ENCODE measurements around the gene PTK7.

PTK7 gene

DNA sequence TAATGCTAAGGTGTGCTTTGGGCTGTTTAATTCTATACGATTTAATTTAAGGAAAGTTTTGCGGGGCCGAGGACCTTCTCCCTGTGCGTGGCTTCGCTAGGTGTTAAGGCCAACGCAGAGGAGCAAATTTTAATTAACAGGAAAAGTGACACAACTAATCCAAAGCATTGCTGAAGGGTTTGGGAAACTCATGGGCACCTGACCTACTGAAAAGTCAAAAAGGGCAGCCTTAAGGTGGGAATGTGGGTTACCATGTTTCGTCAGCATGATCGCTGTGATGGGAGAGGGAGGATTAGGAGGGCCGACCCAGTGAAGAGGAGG, 105.5 kb downstream of the PTK7 start:
- DNase-seq = no peak

- peak; percentile 93 for DNase-seq
Observed at GRCh38 chr6:43181942-43182860, 106.1 kb downstream of the PTK7 start, which contains the start of gene CUL9. CUL9 (plus strand) TSS chr6:43182196; CDS start chr6:43184311, 2,115 bp downstream.

GRCh38 chr6:43183441-43183840, 107.3 kb downstream of the PTK7 start:
- DNase-seq = no peak

DNA sequence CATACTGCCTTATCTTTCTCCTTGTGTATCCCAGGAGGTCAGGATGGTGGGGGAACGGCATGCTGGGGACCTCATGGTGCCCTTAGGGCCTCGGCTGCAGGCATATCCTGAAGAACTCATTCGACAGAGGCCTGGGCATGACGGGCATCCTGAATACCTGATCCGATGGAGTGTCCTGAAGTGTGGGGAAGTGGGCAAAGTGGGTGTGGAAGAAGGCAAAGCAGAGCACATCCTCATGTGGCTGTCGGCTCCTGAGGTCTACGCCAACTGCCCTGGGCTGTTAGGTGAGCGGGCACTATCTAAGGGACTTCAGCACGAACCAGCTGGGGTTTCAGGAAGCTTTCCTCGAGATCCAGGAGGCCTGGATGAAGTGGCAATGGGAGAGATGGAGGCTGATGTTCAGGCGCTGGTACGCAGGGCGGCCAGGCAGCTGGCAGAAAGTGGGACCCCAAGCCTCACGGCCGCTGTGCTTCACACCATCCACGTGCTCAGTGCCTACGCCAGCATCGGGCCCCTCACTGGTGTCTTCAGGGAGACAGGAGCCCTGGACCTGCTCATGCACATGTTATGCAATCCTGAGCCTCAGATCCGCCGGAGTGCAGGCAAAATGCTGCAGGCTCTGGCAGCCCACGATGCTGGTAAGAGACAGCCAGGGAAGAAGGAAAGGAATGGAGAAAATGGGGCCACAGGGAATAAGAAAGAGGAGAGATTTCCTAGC, 108.3 kb downstream of the PTK7 start:
- no peak for DNase-seq

DNA sequence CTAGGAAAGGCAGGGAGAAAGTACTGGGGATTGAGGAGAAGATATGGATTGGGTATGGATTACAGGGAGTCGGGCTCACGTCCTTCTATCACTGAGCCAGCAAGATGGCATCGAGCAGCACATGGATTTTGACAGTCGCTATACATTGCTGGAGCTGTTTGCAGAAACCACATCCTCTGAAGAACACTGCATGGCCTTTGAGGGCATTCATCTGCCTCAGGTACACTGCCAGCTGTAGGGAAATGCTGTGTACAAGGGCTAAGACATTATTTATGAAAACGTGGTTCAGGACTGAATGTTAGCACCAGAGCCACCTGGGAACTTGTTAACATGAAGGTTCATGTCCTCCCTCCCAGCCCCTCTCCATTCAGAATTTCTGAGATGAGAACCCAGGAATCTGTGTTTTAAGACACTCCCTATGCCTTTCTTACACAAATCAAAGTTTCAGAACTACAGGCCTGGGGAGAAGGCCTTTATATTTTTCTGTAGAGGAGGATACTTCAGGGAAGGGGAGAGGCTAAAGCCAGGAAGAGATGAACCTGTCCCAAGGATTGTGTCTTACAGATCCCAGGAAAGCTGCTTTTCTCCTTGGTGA, 109.4 kb downstream of the PTK7 start:
- no peak for DNase-seq

DNA sequence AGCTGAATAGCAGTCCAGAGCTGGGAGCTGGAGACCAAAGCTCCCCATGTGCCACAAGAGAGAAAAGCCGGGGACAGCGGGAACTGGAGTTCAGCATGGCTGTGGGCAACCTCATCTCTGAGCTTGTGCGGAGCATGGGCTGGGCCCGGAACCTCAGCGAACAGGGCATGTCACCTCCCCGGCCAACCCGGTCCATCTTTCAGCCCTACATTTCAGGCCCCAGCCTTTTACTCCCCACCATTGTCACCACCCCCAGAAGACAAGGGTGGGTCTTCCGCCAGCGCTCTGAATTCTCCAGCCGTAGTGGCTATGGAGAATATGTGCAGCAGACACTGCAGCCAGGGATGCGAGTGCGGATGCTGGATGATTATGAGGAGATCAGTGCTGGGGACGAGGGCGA, 109.9 kb downstream of the PTK7 start:
- no peak for DNase-seq

DNA sequence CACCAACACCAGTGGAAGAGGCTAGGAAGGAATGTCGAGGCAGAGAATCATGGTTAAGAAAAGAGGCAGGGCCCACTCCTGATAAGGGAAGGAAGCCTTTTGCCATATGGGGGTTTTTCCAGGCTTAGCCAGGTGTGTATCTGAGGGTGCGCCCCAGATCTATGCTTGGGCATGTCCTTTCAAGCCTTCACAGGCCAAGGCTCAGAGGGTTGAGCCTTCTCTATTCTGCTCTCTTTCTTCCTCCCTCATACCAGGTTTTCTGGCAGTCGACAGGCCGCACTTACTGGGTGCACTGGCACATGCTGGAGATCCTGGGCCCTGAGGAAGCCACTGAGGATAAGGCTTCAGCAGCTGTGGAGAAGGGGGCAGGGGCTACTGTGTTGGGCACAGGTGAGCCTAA, 110.6 kb downstream of the PTK7 start:
- no peak for DNase-seq

GRCh38 chr6:43187821-43188220, 111.7 kb downstream of the PTK7 start:
- no peak for DNase-seq

GRCh38 chr6:43188426-43188825, 112.3 kb downstream of the PTK7 start:
- no peak for DNase-seq

DNA sequence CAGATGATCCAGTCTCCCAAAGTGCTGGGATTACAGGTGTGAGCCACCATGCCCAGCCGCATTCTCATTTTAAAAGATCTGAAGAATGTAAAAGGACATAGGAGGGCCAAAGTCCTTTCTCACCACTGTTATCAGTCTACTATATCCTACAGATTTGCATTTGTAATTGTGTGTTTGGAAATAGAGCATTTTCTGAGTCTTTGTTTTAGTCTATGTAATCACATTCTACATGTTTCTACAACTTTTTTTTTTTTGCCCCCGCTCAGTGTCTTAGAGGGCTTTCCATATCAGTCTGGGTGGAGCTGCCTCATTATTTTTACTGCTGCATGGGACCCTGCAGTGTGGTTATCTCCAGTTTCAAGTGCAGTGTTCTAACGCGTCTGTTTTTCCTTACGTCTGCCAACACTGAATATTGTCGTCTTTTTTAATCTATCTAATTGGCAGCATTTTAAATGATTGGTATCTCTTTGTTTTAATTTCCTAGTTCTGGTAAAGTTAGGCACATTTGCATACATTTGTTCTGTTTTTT, 113.7 kb downstream of the PTK7 start:
- DNase-seq = peak; percentile 52

GRCh38 chr6:43192911-43193310, 116.8 kb downstream of the PTK7 start:
- no peak for DNase-seq

- DNase-seq = no peak
Observed at GRCh38 chr6:43193929-43194328, 117.8 kb downstream of the PTK7 start.

- no peak for DNase-seq
Observed at GRCh38 chr6:43196337-43196736, 120.2 kb downstream of the PTK7 start.

DNA sequence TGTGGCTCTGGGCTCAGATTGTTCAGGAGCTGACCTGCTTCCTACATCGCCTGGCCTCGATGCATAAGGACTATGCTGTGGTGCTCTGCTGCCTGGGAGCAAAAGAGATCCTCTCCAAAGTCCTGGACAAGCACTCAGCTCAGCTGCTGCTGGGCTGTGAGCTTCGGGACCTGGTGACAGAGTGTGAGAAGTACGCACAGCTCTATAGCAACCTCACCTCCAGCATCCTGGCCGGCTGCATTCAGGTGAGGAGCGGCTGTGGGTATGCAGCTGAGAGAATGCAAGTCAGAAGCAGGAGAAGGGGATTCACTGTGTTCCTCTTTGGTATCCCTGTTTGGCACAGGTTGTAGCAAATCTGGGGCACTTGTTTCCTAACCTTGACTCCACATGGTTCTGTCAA, 123.8 kb downstream of the PTK7 start:
- DNase-seq = no peak

- DNase-seq = no peak
Observed at GRCh38 chr6:43200541-43200940, 124.4 kb downstream of the PTK7 start.

DNA sequence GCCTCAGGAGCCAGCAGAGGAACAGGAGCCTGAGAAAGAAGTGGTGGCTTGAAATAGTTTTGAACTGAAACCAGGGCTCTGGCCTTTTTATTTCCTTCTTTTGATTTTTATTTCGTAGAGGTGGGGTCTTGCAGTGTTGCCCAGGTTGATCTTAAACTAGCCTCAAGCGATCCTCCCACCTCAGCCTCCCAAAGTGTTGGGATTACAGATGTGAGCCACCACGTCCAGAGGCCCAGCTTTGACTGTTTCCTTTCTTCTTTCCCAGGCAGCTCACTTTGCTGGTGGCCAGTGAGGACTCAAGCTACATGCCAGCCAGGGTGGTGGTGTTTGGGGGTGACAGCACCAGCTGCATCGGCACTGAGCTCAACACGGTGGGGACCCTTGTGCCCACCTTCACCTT, 126.3 kb downstream of the PTK7 start:
- DNase-seq = no peak

- no peak for DNase-seq
Observed at GRCh38 chr6:43203029-43203717, 127.1 kb downstream of the PTK7 start.

- DNase-seq = no peak
Observed at GRCh38 chr6:43203718-43204095, 127.6 kb downstream of the PTK7 start.

- DNase-seq = no peak
Observed at GRCh38 chr6:43204271-43205105, 128.4 kb downstream of the PTK7 start.

- no peak for DNase-seq
Observed at GRCh38 chr6:43205849-43206248, 129.7 kb downstream of the PTK7 start.

- no peak for DNase-seq
Observed at GRCh38 chr6:43207286-43207685, 131.2 kb downstream of the PTK7 start.

All from hematopoietic multipotent progenitor cell treated with erythropoietin and hydrocortisone succinate and interleukin-3 and kit ligand, for 4 days (in vitro differentiated cells).